Neural progenitor cell (in vitro differentiated cells): ENCODE measurements around the gene MYO1A.

Experiments
- EZH2 ChIP-seq: fragments of 200-600 bp; sonication (generic); IDR thresholded peaks from 2 replicates; pipeline ENCODE4 v1.6.1; 2017; ENCODE audit warnings: antibody characterized with exemption, mild to moderate bottlenecking, moderate library complexity
- TF ChIP-seq, protein P1 (sequence below): fragments of 200-600 bp; sonication (generic); IDR thresholded peaks from 2 replicates; pipeline ENCODE4 v1.5.1; 2017; ENCODE audit warnings: antibody characterized with exemption, mild to moderate bottlenecking

DNA sequence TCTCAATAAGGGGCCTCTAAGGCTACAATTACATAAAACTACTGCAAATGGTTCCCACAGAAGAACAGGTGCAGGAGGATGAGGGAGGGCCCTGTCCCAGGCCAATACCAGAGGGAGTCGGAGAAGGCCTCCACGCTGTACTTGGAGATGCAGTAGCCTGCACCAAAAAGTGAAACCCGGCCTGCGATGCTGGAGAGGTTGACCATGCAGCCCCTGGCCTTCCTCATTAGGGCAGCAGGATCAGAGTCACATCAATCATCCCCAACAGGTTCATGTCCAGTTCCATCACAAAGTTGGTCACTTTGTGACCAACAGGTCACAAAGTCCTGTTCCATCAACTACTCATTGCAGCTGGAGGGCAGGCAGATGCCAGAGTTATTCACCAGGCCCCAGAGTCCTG lies 66.5 kb downstream of the MYO1A start:
- TF ChIP-seq EZH2, result no peak
- TF ChIP-seq, protein P1, sequence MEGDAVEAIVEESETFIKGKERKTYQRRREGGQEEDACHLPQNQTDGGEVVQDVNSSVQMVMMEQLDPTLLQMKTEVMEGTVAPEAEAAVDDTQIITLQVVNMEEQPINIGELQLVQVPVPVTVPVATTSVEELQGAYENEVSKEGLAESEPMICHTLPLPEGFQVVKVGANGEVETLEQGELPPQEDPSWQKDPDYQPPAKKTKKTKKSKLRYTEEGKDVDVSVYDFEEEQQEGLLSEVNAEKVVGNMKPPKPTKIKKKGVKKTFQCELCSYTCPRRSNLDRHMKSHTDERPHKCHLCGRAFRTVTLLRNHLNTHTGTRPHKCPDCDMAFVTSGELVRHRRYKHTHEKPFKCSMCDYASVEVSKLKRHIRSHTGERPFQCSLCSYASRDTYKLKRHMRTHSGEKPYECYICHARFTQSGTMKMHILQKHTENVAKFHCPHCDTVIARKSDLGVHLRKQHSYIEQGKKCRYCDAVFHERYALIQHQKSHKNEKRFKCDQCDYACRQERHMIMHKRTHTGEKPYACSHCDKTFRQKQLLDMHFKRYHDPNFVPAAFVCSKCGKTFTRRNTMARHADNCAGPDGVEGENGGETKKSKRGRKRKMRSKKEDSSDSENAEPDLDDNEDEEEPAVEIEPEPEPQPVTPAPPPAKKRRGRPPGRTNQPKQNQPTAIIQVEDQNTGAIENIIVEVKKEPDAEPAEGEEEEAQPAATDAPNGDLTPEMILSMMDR, result no peak
